ENCODE measurements around the gene ITPK1.

- TF ChIP-seq POLR2A (IDR thresholded peaks at IDR 0.05) (no peak), CTCF (IDR thresholded peaks at IDR 0.05) (no peak)
Observed at GRCh38 chr14:92895352-92895878, 220.3 kb downstream of the ITPK1 start.
